GM21737 (cell line): ENCODE data around the gene CALML6.
"Not testable (repeated sequence)": the region's sequence is repeated elsewhere in the genome, so short reads cannot be mapped to it uniquely, and the experiment has no call there.

Experiments
- ATAC-seq: cut with Tn5 transposase; IDR thresholded peaks from one replicate; pipeline ENCODE4 v1.9.1; 2021; ENCODE audit warnings: mild to moderate bottlenecking, moderate library complexity; ENCODE audit not compliant: unreplicated experiment

The CALML6 gene

DNA sequence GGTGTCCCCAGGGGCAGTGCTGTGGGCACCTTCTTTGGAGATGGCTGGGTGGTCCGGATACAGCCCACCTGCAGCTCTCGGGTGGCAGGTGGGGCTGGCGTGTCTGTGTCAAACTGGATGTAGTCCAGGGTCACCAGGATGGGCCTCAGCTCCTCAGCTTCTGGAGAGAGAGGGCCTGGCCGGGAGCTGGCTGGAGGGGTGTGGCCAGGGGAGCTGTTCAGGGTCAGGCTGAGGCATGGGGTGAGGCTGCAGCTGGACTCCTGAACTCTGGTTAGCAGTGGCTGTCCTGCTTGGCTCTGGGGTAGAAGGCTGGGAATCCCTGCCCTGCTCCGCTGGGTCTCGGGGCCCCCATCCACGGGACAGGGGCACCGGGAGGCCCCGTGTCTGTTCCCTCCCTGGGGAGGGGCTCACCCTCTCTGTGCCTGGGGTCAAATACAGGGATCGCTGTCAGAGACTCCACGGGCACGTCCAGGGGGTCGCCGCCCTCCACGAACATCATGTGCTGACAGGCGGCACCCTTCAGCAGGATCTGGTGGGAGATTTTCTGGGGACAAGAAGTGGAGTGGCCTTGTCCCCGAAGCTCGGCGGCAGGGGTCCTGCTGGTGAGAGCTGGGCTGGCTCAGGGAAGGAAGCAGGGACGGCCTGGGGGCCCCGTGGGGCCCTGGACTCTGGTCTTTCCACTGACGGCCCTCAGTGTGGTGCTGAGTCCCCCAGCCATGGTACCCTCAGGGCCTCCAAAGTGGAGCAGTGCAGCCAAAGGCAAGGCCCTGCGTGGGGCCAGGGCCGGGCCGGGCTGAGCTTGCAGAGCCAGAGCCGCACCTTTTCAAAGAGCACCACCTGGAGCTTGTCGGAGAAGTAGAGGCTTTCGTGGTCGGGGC is 8.1 kb downstream of the CALML6 start:
- no peak for ATAC-seq

DNA sequence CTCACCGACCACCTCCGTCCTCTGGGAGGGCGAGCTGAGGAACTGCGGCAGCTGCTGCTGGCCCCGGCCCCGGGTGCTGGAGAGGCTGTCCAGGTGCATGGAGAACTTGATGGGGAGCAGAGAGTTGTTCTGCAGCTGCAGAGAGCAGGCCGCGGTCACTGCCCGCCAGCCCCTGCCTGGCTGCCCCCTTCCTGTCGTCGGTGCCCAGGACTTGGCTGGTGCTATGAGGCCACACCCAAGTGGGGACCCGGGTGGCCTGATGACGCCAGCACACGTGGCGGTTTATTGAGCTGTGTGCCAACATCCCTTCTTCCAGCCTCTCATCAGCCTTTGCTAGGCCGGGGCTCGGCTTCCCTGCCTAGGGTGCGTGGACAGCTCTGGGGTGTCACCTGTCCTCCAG is 9.3 kb downstream of the CALML6 start:
- no peak for ATAC-seq

- ATAC-seq = no peak
Observed at GRCh38 chr1:1924849-1925248, 9.8 kb downstream of the CALML6 start.

GRCh38 chr1:1925437-1926345 is 10.6 kb downstream of the CALML6 start:
- ATAC-seq = no peak

GRCh38 chr1:1926346-1926811 is 11.3 kb downstream of the CALML6 start:
- no peak for ATAC-seq

GRCh38 chr1:1926886-1927660 is 12.0 kb downstream of the CALML6 start:
- ATAC-seq = no peak

DNA sequence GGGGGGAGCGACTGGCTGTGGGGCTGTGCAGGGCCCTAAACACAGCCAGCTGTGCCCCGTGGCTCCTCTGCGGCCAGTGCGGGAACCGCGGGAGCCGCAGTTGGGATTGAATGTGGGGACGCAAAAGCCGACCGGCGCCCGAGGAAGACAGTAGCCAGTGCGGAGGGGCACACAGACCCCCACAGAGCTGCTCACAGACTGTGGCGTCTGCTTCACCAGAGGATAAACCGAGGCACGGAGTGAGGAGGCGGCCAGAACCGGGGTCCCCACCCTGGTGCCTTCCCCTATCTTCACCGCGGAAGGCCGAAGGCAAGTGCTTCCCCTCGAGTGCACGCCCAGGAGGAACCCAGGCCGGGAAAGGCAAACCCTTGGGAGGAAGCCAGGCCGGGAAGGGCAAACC is 12.7 kb downstream of the CALML6 start:
- ATAC-seq = no peak

- ATAC-seq = no peak
Observed at GRCh38 chr1:1928231-1929101, 13.4 kb downstream of the CALML6 start.

- ATAC-seq = no peak
Observed at GRCh38 chr1:1929102-1929638, 14.1 kb downstream of the CALML6 start.

DNA sequence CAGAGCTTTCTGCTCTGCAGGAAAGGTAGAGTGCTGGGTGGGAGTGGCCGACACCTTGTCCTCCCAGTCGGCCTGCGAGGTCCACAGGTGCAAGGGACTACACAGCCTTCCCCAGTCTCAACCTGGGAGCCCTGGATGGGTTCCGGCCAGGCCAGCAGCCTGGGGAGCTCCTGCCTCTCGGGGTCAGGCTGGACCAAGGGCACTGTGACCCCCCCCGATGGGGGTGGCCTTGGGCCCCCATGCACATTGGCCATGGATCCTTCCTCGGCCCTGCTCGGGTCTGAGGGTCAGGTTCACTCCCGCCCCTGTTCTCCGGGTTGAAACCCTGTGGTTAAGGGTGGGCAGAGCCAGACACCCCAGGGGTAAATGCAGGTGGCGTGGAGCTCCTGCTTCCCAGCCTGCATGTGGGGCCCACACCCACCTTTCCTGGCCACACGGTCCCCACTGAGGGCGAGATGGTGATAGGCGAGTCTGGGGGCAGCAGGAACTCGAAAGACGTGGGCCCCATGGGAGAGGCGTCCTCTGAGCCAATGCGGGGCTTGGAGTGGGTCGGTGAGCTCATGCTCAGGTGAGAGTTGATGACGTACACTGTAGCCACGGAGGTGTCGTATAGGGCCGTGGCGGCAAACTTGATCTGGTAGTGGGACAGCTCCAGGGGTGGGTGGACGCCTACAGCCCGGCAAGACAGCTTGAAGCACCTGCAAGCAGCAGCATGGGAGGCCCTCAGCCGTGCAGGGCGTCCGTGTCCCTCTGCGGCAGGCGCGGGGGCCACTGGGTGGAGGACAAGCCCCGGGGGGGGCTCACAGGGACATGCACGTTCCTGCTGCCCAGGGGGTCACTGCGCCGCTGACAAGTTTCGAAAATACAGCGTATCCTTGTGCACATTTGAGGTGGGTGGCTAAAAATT is 14.8 kb downstream of the CALML6 start:
- no peak for ATAC-seq

GRCh38 chr1:1934848-1935247 is 19.8 kb downstream of the CALML6 start:
- not testable (repeated sequence) for ATAC-seq

DNA sequence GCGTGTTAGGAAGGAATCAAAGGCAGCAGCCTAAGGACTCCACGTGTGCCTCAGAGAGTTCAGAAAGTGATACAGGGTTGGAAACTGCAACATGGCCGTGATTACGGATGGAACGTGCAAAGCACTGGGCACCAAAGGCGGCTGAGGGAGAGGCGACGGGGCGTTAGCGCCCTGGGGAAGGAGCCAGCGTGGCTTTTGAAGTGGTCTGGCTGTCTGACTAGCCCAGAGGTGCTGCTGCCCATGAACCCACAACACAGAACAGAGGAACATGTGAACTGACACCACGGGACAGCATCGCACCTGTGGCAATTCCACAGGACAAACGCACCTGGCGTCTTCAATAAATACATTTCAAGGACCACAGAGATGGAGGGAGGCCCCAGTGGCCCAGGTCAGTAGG is 22.0 kb downstream of the CALML6 start:
- ATAC-seq = no peak

- ATAC-seq = no peak
Observed at GRCh38 chr1:1937549-1938275, 22.7 kb downstream of the CALML6 start.

DNA sequence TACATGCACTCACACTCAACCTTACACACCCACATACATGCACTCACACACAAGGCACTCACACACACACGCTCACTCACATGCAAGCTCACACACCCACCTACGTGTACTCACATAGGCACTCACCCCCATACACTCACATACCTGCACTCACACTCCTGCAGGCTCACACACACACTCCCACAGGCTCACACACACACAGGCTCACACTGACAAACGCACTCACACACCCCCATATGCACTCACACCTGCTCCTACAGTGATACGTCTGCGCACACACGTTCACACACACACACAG is 23.2 kb downstream of the CALML6 start:
- no peak for ATAC-seq

DNA sequence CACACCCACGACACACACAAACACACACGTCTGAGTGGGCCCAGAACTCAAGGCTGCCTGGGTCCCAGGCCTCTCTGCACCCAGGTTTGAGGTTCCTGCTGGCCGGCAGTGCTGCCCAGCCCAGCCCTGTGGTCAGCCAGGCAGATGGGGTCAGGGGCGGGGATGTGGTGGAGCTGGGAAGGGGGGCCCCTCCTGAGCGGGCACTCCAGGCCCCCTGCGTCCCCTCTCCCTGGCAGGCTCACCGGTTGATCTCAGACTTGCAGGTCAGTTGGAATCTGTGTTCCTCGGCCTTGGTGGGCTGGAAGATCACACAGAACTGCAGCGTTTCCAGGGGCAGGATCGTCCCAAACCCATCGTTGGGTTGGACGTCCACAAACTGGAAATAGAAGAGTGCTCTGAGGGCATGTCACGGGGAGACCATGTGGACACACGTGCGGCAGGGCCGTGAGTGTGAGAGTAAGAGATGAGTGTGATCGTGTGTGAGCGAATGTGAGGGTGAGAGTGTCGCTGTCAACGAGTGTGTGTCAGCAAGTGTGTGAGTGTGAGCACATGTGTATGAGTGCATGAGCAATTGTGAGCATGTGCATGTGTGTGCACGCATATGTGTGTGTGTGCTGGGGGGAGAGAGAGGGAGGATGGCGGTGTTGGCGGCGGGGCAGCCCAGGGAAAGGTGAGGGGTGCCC is 23.7 kb downstream of the CALML6 start:
- no peak for ATAC-seq

DNA sequence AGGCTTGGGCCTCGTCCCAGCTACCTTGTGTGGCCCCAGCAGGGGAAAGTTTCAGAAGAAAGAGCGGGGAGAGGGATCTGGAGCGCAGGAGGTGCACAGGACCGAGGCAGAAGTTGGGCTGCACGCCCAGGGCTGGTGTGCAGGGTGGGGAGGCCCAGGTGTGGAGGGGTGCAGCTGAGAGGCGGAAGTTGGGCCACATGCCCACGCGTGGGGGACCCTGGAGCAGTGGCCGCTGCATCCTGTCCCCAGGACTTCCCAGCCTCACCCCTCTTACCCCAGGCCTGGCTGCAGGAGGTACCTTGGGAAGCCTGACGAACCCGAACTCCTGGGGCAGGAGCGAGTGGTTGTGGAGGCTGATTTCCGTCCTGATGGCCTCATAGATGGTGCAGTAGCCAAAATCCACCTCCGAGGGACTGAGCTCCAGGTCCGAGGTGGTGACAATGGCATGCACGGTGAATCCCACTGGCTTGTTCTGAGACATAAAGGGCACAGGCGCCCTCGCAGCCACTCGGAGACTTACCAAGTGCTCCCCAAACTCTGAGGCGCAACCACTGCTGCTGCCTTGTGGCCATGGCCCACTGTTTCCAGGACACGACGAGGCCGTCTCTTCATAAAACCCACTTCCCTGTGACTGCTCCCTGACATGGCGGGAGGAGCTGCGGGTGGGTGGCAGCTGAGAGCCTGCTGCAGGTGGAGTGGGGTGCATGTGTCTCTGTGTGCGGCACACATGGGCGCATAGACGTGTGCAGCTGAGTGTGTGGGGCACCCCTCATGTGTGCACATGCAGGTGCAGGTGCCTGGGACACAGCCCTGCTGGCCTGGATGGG is 24.4 kb downstream of the CALML6 start:
- ATAC-seq = no peak

DNA sequence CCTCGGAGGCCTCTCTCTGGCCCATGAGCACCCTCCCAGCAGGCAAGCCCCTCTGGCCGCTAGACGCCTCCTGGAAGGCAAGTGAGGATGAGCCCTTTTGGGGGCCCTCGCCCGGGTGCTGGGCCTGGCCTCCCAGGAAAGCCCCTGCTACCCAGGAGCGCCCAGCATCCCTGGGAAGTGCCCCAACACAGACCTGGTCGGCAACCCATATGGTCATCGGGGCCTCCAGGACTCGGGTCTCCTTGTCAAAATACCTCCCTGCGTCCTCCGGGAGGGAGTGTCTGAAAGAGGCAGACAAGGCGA is 25.0 kb downstream of the CALML6 start:
- ATAC-seq = no peak
